ENCODE measurements around the gene PNP. TPM values are rescaled to one million over a fixed set of nuclear protein-coding genes. Genes with fewer than 3 reads are reported as not detected.
A peak's percentile ranks its signal among the peaks of the same experiment; 100 is the strongest.

Gene PNP
- total RNA-seq, result 10 to 100 TPM in 6 of 9 donors, 1 to 10 TPM in 3; 4.2 to 38.5 (median 10.5) TPM
- 10 to 100 TPM in 1 of 2 donors, 1 to 10 TPM in 1; 5.9 to 29.8 TPM for polyA plus RNA-seq
- long read RNA-seq, donor 1, result 0 reads
- long read RNA-seq, donor 2, transcript PNP-201 (6 exons, 1,509 nt), result major isoform, 28 of 31 reads
- long read RNA-seq, donor 2, partial matches to known transcripts, result 1 of 31 reads
- long read RNA-seq, donor 2, other reads (novel, unspliced or antisense), result 1 of 31 reads
- long read RNA-seq, donor 3, partial matches to known transcripts, result 0 of 1 reads
- long read RNA-seq, donor 3, other reads (novel, unspliced or antisense), result 0 of 1 reads

- H3K27me3 ChIP-seq, result no peaks in the 10 kb centered on the region
- intact Hi-C loops (cut with DNase I), result loop anchor here in 3 of 10 donors (1.0 to 10.0 kb wide), 4 partner anchors 140 to 635 kb away; partner anchors contain the start of genes ANG (in 1 of the 3), RNASE4 (in 1 of the 3) and TMEM253 (in 1 of the 3)
- peak; percentile 94 to 98 (median 96) for ATAC-seq
- peak; percentile 86 to 93 (median 92) for DNase-seq
- H3K9me3 ChIP-seq, result no peaks in the 10 kb centered on the region
- peaks cover 0 to 41% (median 13%) of the 10 kb centered on the region in 12 donors for H3K4me1 ChIP-seq
- peaks cover 0 to 26% (median 10%) of the 10 kb centered on the region in 9 donors for H3K36me3 ChIP-seq
- WGBS, 4 donors, result 0 to 1% (median 0%) methylated on average over 19 to 40 of the region's 40 CpGs
- TF ChIP-seq POLR2A (IDR thresholded peaks at IDR 0.05), result peak; percentile 66 to 98
- no peak for TF ChIP-seq CTCF (IDR thresholded peaks at IDR 0.05)
- peak within 1 kb of the TSS; percentile 78 to 97 (median 89) for H3K27ac ChIP-seq
- peak within 1 kb of the TSS; percentile 61 to 91 (median 80) for H3K4me3 ChIP-seq
Measured at GRCh38 chr14:20469242-20469889, at the start of gene PNP. Gene PNP (plus strand): TSS chr14:20469406. CDS start chr14:20469525, 119 bp downstream.

GRCh38 chr14:20419419-20419818 lies 49.8 kb upstream of the PNP start:
- no peaks in the 10 kb centered on the region for H3K36me3 ChIP-seq
- 35 to 64% (median 41%) methylated on average over 1 of the region's 1 CpG for WGBS, 4 donors
- no peak for DNase-seq
- no peak overlapping the region for H3K4me3 ChIP-seq
- peak in 1 of 4 donors; percentile 36 for ATAC-seq
- intact Hi-C loops (cut with DNase I), result loop anchor here in 6 of 10 donors (5.0 to 10.0 kb wide), 4 partner anchors 33 to 265 kb away; partner anchors contain the start of genes RNASE4 (in 5 of the 6), ANG (in 3 of the 6) and OSGEP (in 1 of the 6)
- TF ChIP-seq POLR2A (IDR thresholded peaks at IDR 0.05) (no peak), CTCF (IDR thresholded peaks at IDR 0.05) (no peak)
- H3K9me3 ChIP-seq, result no peaks in the 10 kb centered on the region
- H3K27me3 ChIP-seq, result no peaks in the 10 kb centered on the region
- H3K4me1 ChIP-seq, result peaks cover 0 to 19% (median 0%) of the 10 kb centered on the region in 12 donors
- H3K27ac ChIP-seq, result peak overlapping the region in 1 of 12 donors; percentile 24

- Histone ChIP-seq H3K36me3 (no peaks in the 10 kb centered on the region), H3K4me3 (no peak overlapping the region), H3K27ac (no peak overlapping the region), H3K4me1 (peaks cover 0 to 18% (median 0%) of the 10 kb centered on the region in 12 donors), H3K27me3 (no peaks in the 10 kb centered on the region), H3K9me3 (no peaks in the 10 kb centered on the region)
- TF ChIP-seq CTCF (IDR thresholded peaks at IDR 0.05) (no peak), POLR2A (IDR thresholded peaks at IDR 0.05) (no peak)
- ATAC-seq (no peak), DNase-seq (no peak)
- intact Hi-C loops (cut with DNase I), result no loop called here
- WGBS, 4 donors, result 43 to 51% (median 46%) methylated on average over 2 of the region's 2 CpGs
Measured at GRCh38 chr14:20421267-20421666, 47.9 kb upstream of the PNP start.

GRCh38 chr14:20422886-20423285 lies 46.3 kb upstream of the PNP start:
- H3K27ac ChIP-seq, result no peak overlapping the region
- H3K9me3 ChIP-seq, result no peaks in the 10 kb centered on the region
- H3K4me3 ChIP-seq, result no peak overlapping the region
- H3K4me1 ChIP-seq, result peaks cover 0 to 27% (median 0%) of the 10 kb centered on the region in 12 donors
- WGBS, 4 donors, result 64 to 69% (median 66%) methylated on average over 2 of the region's 2 CpGs
- DNase-seq (no peak), ATAC-seq (no peak)
- H3K36me3 ChIP-seq, result no peaks in the 10 kb centered on the region
- H3K27me3 ChIP-seq, result no peaks in the 10 kb centered on the region
- intact Hi-C loops (cut with DNase I), result no loop called here
- TF ChIP-seq CTCF (IDR thresholded peaks at IDR 0.05), result no peak
- TF ChIP-seq POLR2A (IDR thresholded peaks at IDR 0.05), result no peak
